GM21390 (cell line): Measurements from ENCODE around the gene ZNF644.
"Not testable (repeated sequence)": the region's sequence is repeated elsewhere in the genome, so short reads cannot be mapped to it uniquely, and the experiment has no call there.

ENCODE experiments used
- ATAC-seq: cut with Tn5 transposase; IDR thresholded peaks from one replicate; pipeline ENCODE4 v1.9.1; 2021; ENCODE audit not compliant: unreplicated experiment

ZNF644 gene

DNA sequence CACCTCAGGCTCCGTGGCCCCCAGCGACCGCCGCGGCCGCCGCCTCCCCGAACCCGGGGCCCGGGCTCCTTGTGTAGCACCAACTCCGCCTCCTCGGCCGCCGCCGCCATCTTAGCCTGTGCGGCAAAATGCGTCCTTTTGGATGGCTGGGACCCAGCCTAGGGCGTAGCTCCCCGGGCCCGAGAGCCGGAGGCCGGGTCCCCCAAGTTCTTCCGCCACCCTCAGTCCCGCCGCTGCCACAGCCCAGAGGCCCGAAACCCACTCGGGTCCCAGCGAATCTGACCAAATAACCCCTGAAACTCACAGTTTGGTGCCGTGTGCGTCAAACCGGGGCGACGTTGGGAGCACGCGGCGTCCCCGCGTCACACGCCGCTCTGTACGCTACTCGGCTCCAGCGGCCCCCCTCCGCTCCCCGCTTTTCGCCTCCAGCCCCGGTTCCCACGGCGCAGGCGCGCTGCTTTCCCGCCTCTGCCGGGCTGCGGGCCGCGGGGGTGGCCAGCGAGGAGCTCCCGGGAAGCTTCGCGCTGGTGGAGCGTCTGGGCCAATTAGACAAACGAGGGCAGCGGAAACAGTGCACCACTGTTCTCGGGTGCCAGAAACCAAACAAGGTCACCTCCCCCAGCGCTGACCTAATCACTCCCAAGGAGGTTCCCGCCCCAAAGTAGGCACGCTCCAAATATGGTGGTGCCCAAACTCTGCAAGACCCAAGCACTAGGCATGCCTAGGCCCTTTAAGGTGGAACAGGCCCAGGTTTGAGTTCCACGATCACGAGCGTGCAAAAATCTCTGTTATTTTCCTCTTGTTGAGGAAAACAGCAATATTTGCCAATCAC is at the start of gene ZNF644:
Gene ZNF644 (minus strand): TSS at position 350 of the 832 bp plus-strand sequence. CDS start 39,682 bp downstream, outside the sequence.
- ATAC-seq, result peak; percentile 71

GRCh38 chr1:91070298-91070697 is 48.5 kb upstream of the ZNF644 start:
- ATAC-seq, result no peak

DNA sequence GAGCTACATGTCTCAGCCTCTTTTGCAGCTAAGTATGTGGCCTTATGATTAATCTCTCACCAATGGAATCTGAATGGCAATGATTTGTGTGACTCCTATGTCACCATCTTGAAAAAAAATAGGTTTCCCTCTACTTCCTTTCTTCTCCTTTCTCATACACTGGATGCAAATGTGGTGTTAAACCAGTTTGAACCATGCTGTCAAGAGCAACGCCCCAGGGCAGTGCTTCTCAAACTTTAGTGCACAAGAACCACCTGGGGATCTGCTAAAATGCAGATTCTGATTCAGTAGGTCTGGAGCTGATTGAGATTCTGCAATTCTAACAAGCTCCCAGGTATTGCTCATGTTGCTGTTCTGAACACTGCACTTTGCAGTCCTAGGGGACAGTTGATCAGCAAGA is 44.7 kb upstream of the ZNF644 start:
- ATAC-seq, result no peak

GRCh38 chr1:91065337-91065736 is 43.5 kb upstream of the ZNF644 start:
- no peak for ATAC-seq

GRCh38 chr1:91063403-91063802 is 41.6 kb upstream of the ZNF644 start:
- not testable (repeated sequence) for ATAC-seq

DNA sequence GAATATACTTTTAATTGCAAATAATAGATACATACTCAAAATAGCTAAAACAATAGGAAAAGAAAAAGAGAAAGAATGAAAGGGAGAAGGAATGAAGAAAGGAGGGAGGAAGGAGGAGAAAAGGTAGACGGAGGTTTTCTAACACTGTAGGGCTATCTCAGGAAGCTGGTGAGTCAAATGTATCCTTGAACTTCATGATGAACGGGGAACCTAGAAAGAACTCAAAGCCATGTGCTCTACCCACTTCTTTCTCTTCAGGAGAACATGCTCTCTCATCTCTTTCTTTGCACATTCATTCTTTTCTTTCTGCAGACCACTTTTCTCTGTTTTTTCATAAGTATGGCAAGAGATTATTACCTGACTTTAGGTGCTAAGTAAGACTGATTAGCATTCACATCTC is 37.3 kb upstream of the ZNF644 start:
- no peak for ATAC-seq

- ATAC-seq, result peak; percentile 50
These were observed 35.9 kb upstream of the ZNF644 start for GRCh38 chr1:91057784-91058183.

DNA sequence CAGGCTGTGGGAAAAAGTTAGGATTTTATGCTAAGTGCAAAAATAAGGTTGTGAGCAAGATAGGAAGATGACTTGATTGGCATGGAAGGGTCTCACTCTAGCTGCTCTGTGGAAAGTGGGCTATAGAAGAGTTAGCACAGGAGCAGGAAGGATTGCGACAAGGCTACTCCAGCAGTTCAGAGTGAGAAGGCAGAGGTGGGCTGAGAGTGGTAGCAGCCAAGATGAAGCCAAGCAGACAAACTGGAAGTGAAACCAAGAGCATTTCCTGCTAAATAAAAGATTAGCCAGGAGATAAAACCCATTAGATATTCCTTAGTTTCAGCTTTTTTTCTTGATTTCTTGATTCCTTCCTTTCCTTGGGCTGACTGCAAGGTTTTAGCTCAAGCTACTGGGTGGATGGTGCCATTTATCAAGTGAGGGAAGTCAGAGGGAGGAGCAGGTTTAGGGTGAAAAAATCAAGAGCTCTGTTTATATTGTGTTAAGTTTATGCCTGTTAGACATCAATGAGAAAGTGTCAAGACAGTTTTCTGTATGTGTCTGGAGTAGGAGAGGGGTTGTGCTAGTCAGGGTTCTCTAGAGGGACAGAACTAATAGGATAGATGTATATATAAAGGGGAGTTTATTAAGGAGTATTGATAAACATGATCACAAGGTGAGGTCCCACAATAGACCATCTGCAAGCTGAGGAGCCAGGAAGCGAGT is 33.1 kb upstream of the ZNF644 start:
- ATAC-seq, result peak; percentile 84

DNA sequence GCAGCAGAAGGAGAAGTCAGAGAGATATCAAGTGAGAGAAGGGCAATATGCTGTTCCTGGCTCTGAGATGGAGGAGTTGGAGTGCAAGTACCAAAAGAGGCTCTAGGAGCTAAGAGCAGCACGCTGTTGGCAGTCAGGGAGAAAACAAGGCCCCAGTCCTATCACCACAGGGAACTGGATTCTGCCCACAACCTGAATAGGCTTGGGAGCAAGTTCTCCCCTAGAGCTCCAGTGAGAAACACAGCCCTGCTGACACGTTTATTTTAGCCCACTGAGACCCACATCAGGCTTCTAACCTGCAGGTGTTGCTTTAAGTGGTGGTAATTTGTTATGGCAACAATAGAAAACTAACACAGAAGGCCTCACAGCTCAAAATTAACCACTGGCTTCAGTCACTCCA is 31.8 kb upstream of the ZNF644 start:
- no peak for ATAC-seq

- not testable (repeated sequence) for ATAC-seq
These were observed 27.7 kb upstream of the ZNF644 start for GRCh38 chr1:91049551-91049950.

- ATAC-seq, result no peak
These were observed 24.9 kb upstream of the ZNF644 start for GRCh38 chr1:91046766-91047165.

DNA sequence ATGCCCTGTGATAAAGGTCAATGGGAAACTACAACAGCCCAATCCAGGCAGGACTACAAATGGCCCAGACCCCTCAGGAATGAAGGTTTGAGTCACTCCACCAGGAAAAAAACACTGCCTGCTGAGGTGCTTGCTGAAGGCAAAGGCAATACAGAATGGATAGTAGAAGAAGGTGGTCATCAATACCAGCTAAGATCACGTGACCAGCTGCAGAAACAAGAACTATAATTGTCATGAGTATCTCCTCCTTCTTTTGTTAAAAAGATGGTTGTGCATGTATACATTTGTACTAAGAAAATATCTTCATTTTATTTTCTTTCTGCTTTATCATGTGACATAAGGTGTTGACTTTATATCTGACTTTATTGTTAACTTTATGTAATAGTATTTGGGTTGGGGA is 23.4 kb upstream of the ZNF644 start:
- no peak for ATAC-seq

GRCh38 chr1:91044776-91045175 is 22.9 kb upstream of the ZNF644 start:
- ATAC-seq, result not testable (repeated sequence)

GRCh38 chr1:91042372-91042771 is 20.5 kb upstream of the ZNF644 start:
- not testable (repeated sequence) for ATAC-seq

DNA sequence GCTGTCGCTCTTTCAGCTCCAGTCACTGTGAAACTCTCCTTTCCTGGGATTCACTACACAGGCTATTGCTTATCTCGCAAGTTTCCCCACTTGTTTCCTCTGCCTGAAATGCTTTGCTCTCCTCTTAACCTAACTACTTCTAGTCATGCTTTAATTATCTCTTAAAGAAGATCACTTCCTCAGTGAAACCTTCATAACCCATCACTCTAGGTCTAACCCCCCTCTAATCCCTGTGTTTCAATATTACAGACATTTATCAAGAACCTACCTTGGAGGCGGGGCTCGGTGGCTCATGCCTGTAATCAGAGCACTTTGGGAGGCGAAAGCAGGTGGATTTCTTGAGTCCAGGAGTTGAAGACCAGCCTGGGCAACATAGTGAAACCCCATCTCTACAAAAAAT is 16.7 kb upstream of the ZNF644 start:
- no peak for ATAC-seq

DNA sequence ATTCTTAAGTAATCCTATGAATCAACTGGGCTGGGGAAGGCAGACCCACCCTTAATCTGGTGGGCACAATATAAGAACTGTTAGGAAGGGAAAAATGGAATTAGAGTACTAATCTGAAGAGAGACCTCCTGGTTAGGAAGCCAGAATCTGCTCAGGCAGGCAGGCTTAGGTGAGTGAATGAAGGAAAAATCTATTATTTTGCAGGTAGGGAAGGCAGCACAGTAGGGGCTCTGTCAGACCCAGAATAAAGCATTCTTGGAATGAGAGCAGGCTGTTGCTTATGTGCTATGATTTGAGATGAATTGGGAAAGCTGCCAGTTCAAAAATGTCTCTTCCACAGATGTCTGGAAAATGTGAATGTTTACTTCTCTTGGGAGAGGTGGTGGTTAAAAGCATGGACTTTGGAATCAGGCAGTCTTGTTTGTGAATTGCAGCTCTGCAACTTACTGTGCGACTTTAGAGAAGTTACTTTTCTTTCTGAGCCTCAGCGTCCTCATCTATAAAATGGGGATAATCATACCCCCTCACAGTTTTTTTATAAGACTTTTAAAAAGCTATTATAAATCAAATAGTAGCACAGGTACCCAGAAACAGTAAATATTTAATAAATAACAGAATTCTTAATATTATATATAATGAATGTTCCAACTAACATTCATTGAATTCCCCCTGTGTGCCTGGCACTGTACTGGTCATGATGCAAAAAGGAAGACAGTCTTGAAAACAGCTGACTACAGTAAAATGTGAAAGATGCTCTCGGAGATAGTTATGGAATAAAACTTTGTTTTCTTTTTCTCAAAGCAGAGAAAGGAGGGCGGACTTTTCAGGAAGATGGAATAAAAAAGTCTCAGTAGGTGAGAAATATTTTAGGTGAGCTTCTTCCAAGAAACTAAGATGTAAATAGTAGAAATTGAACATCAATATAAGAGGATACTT is 15.3 kb upstream of the ZNF644 start:
- ATAC-seq, result no peak

DNA sequence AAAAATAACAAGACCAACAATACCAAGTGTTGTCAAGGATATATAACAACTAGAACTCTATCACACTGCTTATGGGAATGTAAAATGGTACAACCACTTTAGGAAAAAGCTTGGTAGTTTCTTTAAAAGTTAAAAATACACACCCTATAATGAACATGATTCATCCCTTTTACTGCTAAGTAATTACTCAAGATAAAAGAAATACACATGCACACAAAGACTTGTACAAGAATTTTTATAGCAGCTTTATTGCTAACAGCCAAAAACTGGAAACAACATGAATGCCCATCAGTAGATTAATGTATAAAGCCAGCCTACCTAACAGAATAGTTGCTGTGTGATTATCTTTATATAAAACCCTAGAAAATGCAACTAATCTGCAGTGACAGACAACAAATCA is 10.5 kb upstream of the ZNF644 start:
- ATAC-seq, result no peak

GRCh38 chr1:91031081-91031480 is 9.2 kb upstream of the ZNF644 start:
- ATAC-seq, result no peak

DNA sequence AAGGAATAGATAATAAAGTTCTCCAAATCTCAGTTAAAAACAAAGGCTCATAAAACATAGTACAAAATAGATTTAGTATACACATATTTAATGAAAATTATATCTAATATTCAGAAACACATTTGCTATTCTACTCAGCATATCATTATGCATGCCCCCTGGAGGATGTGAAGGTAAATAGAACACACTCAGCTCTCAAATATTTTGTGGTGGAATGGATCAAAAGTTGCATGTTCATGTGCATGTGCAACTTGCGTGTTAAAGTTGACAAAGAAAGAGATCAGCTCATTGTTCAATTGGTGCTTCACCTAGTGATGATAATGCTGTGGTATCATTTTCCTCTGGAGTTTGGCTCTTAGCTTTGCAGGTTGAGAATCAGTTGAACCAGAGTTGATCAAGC is 4.9 kb upstream of the ZNF644 start:
- ATAC-seq, result no peak

DNA sequence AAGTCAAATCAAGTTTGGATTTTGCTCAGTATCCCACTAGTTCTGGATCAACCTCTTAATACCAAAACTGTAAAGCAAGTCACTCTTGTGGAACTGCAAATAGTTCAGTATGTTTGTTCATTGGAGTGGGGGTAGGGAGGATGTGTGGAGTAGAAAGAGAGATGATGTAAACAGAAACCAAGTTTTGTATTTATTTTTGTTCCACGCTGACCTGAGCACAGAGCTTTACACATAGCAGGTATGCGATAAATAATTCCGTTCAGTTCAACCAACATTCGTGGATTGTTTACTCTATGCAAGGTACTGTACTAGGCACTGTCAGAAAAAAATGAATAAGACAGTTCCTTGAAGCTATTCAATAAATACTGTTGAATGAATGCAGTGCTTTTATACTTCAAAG is 4.5 kb upstream of the ZNF644 start:
- peak; percentile 23 for ATAC-seq

DNA sequence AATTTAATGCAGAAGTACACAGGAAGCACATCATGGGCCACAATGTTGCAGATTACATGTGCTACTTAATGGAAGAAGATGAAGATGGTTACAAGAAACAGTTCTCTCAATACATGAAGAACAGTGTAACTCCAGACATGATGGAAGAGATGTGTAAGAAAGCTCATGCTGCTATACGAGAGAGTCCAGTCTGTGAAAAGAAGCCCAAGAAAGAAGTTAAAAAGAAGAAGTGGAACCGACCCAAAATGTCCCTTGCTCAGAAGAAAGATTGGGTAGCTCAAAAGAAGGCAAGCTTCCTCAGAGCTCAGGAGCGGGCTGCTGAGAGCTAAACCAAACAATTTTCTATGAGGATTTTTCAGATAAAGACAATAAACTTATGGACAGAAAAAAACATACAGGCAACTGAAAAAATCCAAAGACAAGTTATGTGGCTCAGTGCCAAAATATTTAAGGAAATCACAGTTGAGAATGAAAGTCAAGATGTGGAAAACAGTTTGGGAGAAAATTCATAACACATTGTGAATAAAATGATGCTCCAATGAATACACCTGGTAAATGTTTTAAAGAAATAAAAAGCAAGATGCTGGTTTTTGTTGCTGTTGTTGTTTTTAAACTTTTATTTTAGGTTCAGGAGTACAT is 2.8 kb upstream of the ZNF644 start:
- no peak for ATAC-seq
